OCI-LY1 (cell line): ENCODE measurements around the gene OR13C5.

Experiments
- H2AFZ ChIP-seq: fragments of 200-600 bp; sonication (generic), shearing (Covaris generic); 2 replicates; pipeline ENCODE4 v1.6.0; 2014; ENCODE audit warnings: antibody characterized with exemption, mild to moderate bottlenecking, low read length
- H3F3A ChIP-seq: fragments of 200-600 bp; sonication (generic), shearing (Covaris generic); 2 replicates; pipeline ENCODE4 v1.6.0; 2014; ENCODE audit warnings: mild to moderate bottlenecking, antibody characterized with exemption, low read length, moderate library complexity; ENCODE audit not compliant: insufficient read depth
- H3K27ac ChIP-seq: fragments of 200-600 bp; sonication (generic); 2 replicates; pipeline ENCODE4 v1.5.1; 2014; ENCODE audit warnings: low read length, mixed run types, mild to moderate bottlenecking, low read depth; ENCODE audit not compliant: poor library complexity, severe bottlenecking
- H3K27me3 ChIP-seq: fragments of 200-600 bp; sonication (generic); 2 replicates; pipeline ENCODE4 v1.6.0; 2014; ENCODE audit warnings: antibody characterized with exemption, mild to moderate bottlenecking, low read length, moderate library complexity; ENCODE audit not compliant: insufficient read depth
- H3K36me3 ChIP-seq: fragments of 200-600 bp; sonication (generic); 2 replicates; pipeline ENCODE4 v1.6.1; 2014; ENCODE audit warnings: mild to moderate bottlenecking, antibody characterized with exemption, low read length, moderate library complexity, mixed read lengths; ENCODE audit not compliant: insufficient read depth
- H3K4me1 ChIP-seq: fragments of 200-600 bp; sonication (generic); 2 replicates; pipeline ENCODE4 v1.5.1; 2014; ENCODE audit warnings: mild to moderate bottlenecking, low read length, moderate library complexity; ENCODE audit not compliant: insufficient read depth, severe bottlenecking
- H3K4me2 ChIP-seq: fragments of 200-600 bp; sonication (generic), shearing (Covaris generic); 2 replicates; pipeline ENCODE4 v1.6.1; 2014; ENCODE audit warnings: low read length
- H3K4me3 ChIP-seq: fragments of 200-600 bp; sonication (generic); 2 replicates; pipeline ENCODE4 v1.5.1; 2014; ENCODE audit warnings: low read length, low read depth, mild to moderate bottlenecking, mixed read lengths; ENCODE audit not compliant: poor library complexity, severe bottlenecking
- H3K79me2 ChIP-seq: fragments of 200-600 bp; shearing (Covaris generic); 2 replicates; pipeline ENCODE4 v1.6.1; 2016; ENCODE audit warnings: mixed run types, low read length, mixed read lengths; ENCODE audit not compliant: insufficient read depth
- H3K9ac ChIP-seq: fragments of 200-600 bp; sonication (generic), shearing (Covaris generic); 2 replicates; pipeline ENCODE4 v1.6.1; 2014; ENCODE audit warnings: mild to moderate bottlenecking, low read length, mixed read lengths
- H3K9me2 ChIP-seq: fragments of 200-600 bp; sonication (generic), shearing (Covaris generic); 2 replicates; pipeline ENCODE4 v1.6.1; 2014; ENCODE audit warnings: low read depth, mild to moderate bottlenecking, low read length, mixed read lengths
- H3K9me3 ChIP-seq: fragments of 200-600 bp; shearing (Covaris generic); 2 replicates; pipeline ENCODE4 v1.6.1; 2014; ENCODE audit warnings: low read length, mixed read lengths
- H4K20me1 ChIP-seq: fragments of 200-600 bp; sonication (generic), shearing (Covaris generic); 2 replicates; pipeline ENCODE4 v1.6.0; 2016; ENCODE audit warnings: mild to moderate bottlenecking, low read length; ENCODE audit not compliant: insufficient read depth
- EZH2 ChIP-seq: fragments of 200-600 bp; sonication (generic), shearing (Covaris generic); IDR thresholded peaks from 2 replicates; pipeline ENCODE4 v1.8.0; 2017; ENCODE audit warnings: borderline replicate concordance, mixed run types, mild to moderate bottlenecking, antibody characterized with exemption, low read length, moderate library complexity, mixed read lengths
- TF ChIP-seq, protein P1 (sequence below): fragments of 200-600 bp; sonication (generic), shearing (Covaris generic); IDR thresholded peaks from 2 replicates; pipeline ENCODE4 v1.5.1; 2017; ENCODE audit warnings: mild to moderate bottlenecking, antibody characterized with exemption, low read length, moderate library complexity, mixed read lengths

The OR13C5 gene

GRCh38 chr9:104577263-104577662 lies 21.9 kb downstream of the OR13C5 start:
- Histone ChIP-seq H3K4me1 (no peaks in the 10 kb centered on the region), H3K79me2 (no peaks in the 10 kb centered on the region), H3K4me2 (no peak overlapping the region), H4K20me1 (no peaks in the 10 kb centered on the region), H3K36me3 (no peaks in the 10 kb centered on the region), H3K27ac (no peak overlapping the region), H3K27me3 (no peaks in the 10 kb centered on the region), H3K9me3 (no peaks in the 10 kb centered on the region), H3K9me2 (no peaks in the 10 kb centered on the region), H3K4me3 (no peak overlapping the region), H2AFZ (no peak overlapping the region), H3K9ac (no peak overlapping the region), H3F3A (no peaks in the 10 kb centered on the region)
- TF ChIP-seq, protein P1, sequence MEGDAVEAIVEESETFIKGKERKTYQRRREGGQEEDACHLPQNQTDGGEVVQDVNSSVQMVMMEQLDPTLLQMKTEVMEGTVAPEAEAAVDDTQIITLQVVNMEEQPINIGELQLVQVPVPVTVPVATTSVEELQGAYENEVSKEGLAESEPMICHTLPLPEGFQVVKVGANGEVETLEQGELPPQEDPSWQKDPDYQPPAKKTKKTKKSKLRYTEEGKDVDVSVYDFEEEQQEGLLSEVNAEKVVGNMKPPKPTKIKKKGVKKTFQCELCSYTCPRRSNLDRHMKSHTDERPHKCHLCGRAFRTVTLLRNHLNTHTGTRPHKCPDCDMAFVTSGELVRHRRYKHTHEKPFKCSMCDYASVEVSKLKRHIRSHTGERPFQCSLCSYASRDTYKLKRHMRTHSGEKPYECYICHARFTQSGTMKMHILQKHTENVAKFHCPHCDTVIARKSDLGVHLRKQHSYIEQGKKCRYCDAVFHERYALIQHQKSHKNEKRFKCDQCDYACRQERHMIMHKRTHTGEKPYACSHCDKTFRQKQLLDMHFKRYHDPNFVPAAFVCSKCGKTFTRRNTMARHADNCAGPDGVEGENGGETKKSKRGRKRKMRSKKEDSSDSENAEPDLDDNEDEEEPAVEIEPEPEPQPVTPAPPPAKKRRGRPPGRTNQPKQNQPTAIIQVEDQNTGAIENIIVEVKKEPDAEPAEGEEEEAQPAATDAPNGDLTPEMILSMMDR, result no peak
- TF ChIP-seq EZH2, result no peak

- no peaks in the 10 kb centered on the region for H3K27me3 ChIP-seq
- no peaks in the 10 kb centered on the region for H3F3A ChIP-seq
- H3K9ac ChIP-seq, result no peak overlapping the region
- no peak overlapping the region for H3K4me3 ChIP-seq
- no peak overlapping the region for H2AFZ ChIP-seq
- TF ChIP-seq, protein P1, result no peak
- no peak for TF ChIP-seq EZH2
- H3K9me2 ChIP-seq, result no peaks in the 10 kb centered on the region
- H3K4me2 ChIP-seq, result no peak overlapping the region
- no peak overlapping the region for H3K27ac ChIP-seq
- H3K79me2 ChIP-seq, result no peaks in the 10 kb centered on the region
- H3K9me3 ChIP-seq, result no peaks in the 10 kb centered on the region
- no peaks in the 10 kb centered on the region for H3K36me3 ChIP-seq
- H4K20me1 ChIP-seq, result no peaks in the 10 kb centered on the region
- H3K4me1 ChIP-seq, result no peaks in the 10 kb centered on the region
Measured at GRCh38 chr9:104575456-104575855, 23.8 kb downstream of the OR13C5 start.

- Histone ChIP-seq H3K4me3 (no peak overlapping the region), H3K36me3 (no peaks in the 10 kb centered on the region), H2AFZ (no peak overlapping the region), H4K20me1 (no peaks in the 10 kb centered on the region), H3K27me3 (no peaks in the 10 kb centered on the region), H3K4me2 (no peak overlapping the region), H3K9me2 (no peaks in the 10 kb centered on the region), H3K27ac (no peak overlapping the region), H3F3A (no peaks in the 10 kb centered on the region), H3K79me2 (no peaks in the 10 kb centered on the region), H3K9me3 (no peaks in the 10 kb centered on the region), H3K4me1 (no peaks in the 10 kb centered on the region), H3K9ac (no peak overlapping the region)
- TF ChIP-seq, protein P1, result no peak
- no peak for TF ChIP-seq EZH2
Measured at GRCh38 chr9:104572612-104573011, 26.6 kb downstream of the OR13C5 start.
